ENCODE data around the gene FAM50A.

The FAM50A gene

DNA sequence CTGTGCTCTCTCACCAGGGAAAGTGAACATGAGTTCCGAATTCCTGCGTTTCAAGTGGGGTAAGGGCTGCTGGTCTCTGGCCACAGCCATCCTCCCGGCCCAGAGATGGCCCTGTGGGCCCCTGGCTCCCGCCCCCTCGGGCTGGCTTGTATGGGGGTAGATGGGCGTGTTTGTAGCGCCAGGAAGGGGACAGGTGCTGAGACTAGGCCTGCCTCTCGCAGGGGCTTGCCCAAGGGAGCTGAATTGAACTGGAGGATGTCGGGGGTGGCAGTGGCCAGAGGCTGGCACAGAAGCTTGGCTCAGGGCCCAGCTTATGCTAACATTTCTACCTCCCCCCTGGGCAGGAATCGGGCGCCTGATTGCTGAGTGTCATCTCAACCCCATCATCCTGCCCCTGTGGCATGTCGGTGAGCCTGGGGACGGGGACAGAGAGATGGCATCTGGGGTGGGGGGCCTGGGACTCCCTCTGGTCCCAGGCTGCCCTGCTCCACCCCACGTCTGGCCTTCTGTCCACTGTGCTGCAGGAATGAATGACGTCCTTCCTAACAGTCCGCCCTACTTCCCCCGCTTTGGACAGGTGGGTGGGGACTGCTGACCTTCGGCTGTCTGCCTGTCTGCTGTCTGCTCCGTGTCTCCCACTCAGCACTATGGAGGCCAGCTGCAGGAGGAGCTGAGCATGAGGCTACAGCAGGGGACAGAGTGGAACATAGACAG lies 24.1 kb upstream of the FAM50A start:
- Histone ChIP-seq H3K36me3 (peaks cover 10% of the 10 kb centered on the region), H3K4me1 (ENCODE audit: control insufficient read depth in 1 of 2, insufficient read depth in 1 of 2, low read depth in 1 of 2, low read length in 1 of 2) (no peaks in the 10 kb centered on the region), H3K27ac (no peak overlapping the region), H3K4me3 (ENCODE audit: low read depth in 1 of 2, low read length in 1 of 2) (no peak overlapping the region), H3K9me3 (no peaks in the 10 kb centered on the region), H3K27me3 (no peaks in the 10 kb centered on the region)
- TF ChIP-seq CTCF (IDR thresholded peaks at IDR 0.05): no peak

DNA sequence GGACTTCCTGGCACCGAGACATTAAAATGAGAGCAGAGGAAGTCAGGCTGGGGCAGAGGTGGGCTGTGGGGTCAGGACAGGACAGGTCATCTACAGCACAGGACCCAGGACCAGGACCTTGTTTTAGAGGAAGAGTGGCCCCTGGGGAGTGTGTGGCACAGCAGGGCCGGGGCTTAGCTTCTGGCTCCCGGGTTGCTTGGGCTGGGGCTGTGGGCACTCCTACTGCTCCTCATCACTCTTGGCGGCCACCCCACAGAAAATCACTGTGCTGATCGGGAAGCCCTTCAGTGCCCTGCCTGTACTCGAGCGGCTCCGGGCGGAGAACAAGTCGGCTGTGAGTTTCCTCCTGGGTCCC lies 23.6 kb upstream of the FAM50A start:
- Histone ChIP-seq H3K9me3 (no peaks in the 10 kb centered on the region), H3K4me3 (ENCODE audit: low read depth in 1 of 2, low read length in 1 of 2) (no peak overlapping the region), H3K36me3 (peaks cover 10% of the 10 kb centered on the region), H3K27me3 (no peaks in the 10 kb centered on the region), H3K27ac (no peak overlapping the region), H3K4me1 (ENCODE audit: control insufficient read depth in 1 of 2, insufficient read depth in 1 of 2, low read depth in 1 of 2, low read length in 1 of 2) (no peaks in the 10 kb centered on the region)
- TF ChIP-seq CTCF (IDR thresholded peaks at IDR 0.05): no peak

- Histone ChIP-seq H3K4me3 (ENCODE audit: low read depth in 1 of 2, low read length in 1 of 2) (peak overlapping the region in 1 of 2 experiments; percentile 73), H3K9me3 (no peaks in the 10 kb centered on the region), H3K36me3 (peaks cover 3% of the 10 kb centered on the region), H3K27me3 (no peaks in the 10 kb centered on the region), H3K4me1 (ENCODE audit: control insufficient read depth in 1 of 2, insufficient read depth in 1 of 2, low read depth in 1 of 2, low read length in 1 of 2) (peaks cover 32 to 44% of the 10 kb centered on the region in 2 experiments), H3K27ac (peak overlapping the region; percentile 87)
- no peak for TF ChIP-seq CTCF (IDR thresholded peaks at IDR 0.05)
Observed at GRCh38 chrX:154426916-154427770, 16.8 kb upstream of the FAM50A start.

DNA sequence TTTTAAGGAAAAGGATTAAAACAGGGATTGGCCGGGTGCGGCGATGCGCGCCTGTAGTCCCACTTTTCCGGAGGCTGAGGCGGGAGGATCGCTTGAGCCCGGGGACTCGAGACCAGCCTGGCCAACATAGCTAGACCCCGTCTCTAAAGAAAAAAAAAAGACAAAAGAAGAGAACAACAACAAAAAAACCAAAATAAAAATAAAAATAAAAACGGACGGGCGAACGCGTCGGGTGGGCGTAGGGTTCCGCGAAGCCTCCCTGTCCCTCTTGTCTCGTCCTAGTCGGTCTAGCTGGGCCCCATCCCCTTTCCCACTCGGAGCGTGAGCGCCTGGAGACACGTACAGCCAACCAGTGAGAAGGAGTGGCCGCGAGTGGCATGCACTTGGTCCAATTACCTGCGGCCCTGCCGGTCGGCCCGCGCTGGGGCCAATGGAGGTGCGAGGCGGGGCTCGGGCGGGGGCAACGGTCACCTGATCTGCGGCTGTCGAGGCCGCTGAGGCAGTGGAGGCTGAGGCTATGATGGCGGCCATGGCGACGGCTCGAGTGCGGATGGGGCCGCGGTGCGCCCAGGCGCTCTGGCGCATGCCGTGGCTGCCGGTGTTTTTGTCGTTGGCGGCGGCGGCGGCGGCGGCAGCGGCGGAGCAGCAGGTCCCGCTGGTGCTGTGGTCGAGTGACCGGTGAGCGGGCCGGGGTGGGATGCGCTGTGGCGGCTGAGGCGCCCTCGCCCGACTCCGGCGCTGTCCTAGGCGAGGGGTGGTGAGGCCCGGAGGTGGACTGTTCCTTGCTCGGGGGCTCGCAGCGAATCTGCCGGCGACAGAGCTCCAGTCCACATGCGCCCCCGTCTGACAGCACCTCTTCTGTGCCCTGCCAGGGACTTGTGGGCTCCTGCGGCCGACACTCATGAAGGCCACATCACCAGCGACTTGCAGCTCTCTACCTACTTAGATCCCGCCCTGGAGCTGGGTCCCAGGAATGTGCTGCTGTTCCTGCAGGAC lies 15.5 kb upstream of the FAM50A start, which contains the start of gene ATP6AP1:
TSS of gene ATP6AP1 (plus strand) at position 502 of the 996 bp plus-strand sequence. CDS start at position 518, 16 bp downstream.
- H3K27ac ChIP-seq: peak within 1 kb of the TSS; percentile 87
- no peaks in the 10 kb centered on the region for H3K9me3 ChIP-seq
- peaks cover 32 to 44% of the 10 kb centered on the region in 2 experiments for H3K4me1 ChIP-seq (ENCODE audit: control insufficient read depth in 1 of 2, insufficient read depth in 1 of 2, low read depth in 1 of 2, low read length in 1 of 2)
- H3K27me3 ChIP-seq: no peaks in the 10 kb centered on the region
- peak within 1 kb of the TSS; percentile 72 to 73 for H3K4me3 ChIP-seq (ENCODE audit: low read depth in 1 of 2, low read length in 1 of 2)
- H3K36me3 ChIP-seq: peaks cover 16% of the 10 kb centered on the region
- TF ChIP-seq CTCF (IDR thresholded peaks at IDR 0.05): no peak

DNA sequence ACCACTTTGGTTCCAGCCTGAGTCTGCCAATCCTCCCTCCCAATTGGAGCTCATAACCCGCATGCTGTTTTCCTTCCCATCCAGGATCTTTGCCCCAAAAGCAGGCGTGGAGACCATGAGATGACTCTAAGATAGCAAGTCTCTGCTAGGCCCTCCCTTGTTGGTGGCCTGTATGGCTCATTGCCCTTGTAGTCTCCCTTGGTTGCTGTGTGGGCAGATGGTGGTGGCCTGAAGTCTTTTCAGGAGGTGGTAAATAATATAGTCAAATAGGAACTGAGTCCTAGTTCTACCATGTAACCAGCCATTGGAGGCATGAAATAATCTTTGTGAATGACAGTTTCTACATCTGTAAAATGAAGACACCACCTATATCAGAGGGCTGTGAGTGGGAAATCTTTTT lies 14.2 kb upstream of the FAM50A start:
- Histone ChIP-seq H3K27ac (peak overlapping the region; percentile 87), H3K36me3 (peaks cover 28% of the 10 kb centered on the region), H3K4me1 (ENCODE audit: control insufficient read depth in 1 of 2, insufficient read depth in 1 of 2, low read depth in 1 of 2, low read length in 1 of 2) (peaks cover 32 to 44% of the 10 kb centered on the region in 2 experiments), H3K9me3 (no peaks in the 10 kb centered on the region), H3K27me3 (no peaks in the 10 kb centered on the region), H3K4me3 (ENCODE audit: low read depth in 1 of 2, low read length in 1 of 2) (peak overlapping the region; percentile 72 to 73)
- no peak for TF ChIP-seq CTCF (IDR thresholded peaks at IDR 0.05)
